Measurements from ENCODE around the gene ZNF177.

Gene ZNF177

DNA sequence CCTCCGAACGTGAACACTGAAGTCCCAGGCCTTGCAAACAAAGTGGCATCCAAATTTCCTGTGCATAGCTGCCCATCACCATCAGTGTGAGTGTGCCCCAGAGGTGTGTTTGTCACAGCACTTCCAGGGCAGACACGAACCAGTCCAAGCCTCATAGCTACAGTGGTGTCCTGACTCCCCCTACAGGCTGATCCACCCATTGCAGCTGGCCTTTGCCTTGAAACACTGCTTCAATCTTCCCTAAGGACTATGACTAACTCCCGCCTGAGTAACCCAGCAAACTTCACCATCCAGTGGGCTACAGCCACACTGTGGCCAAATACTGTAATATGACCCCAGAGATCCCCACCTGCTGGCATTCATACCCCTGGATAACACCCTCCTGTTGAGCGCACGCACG, 68.7 kb downstream of the ZNF177 start:
- peak; percentile 35 for DNase-seq
